Keratinocyte (primary cell): ENCODE measurements around the gene EID3.

Source experiments
- CTCF ChIP-seq, 3 experiments: IDR thresholded peaks in 1 of 3; conservative IDR thresholded peaks in 1 of 3; optimal IDR thresholded peaks in 1 of 3; 2 replicates in 2 of 3; 3 replicates in 1 of 3; pipeline versions ENCODE3 to v1.5.1; 2011; ENCODE audit warnings: low read length in 3 of 3, mild to moderate bottlenecking in 3 of 3, moderate library complexity in 2 of 3, control low read depth in 1 of 3, inconsistent platforms in 1 of 3; ENCODE audit not compliant: insufficient read depth in 2 of 3; ENCODE audit errors: extremely low read depth in 1 of 3
- EZH2 ChIP-seq: IDR thresholded peaks from one replicate; pipeline ENCODE4 v1.6.1; 2012; ENCODE audit warnings: inconsistent platforms, mild to moderate bottlenecking, low read length, moderate library complexity

DNA sequence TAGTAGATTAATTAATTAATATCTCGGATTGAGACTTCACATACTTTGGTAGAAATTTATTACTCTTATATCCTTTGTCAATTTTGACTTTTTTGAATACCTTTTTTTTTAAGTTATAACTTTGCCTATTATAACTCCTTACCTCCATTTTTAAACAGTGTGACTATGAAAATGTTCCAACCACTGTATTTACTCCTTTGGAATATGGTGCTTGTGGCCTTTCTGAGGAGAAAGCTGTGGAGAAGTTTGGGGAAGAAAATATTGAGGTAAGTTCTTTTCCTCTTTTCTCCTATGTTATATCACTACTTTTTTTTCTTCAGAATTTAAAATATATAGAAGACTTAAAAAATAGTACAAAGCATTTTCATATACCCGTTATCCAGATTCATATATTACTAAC lies 27.8 kb downstream of the EID3 start:
- no peak for TF ChIP-seq CTCF (optimal IDR thresholded peaks at IDR 0.05 in 1 of 3, IDR thresholded peaks at IDR 0.05 in 1 of 3, conservative IDR thresholded peaks at IDR 0.05 in 1 of 3; ENCODE audit: extremely low read depth in 1 of 3, insufficient read depth in 2 of 3, low read length in 3 of 3)
- TF ChIP-seq EZH2 = no peak
